Motor neuron (in vitro differentiated cells): Measurements from ENCODE around the gene KLHL20. TPM values are rescaled to one million over a fixed set of nuclear protein-coding genes. Genes with fewer than 3 reads are reported as not detected.
"Not testable (repeated sequence)": the region's sequence is repeated elsewhere in the genome, so short reads cannot be mapped to it uniquely, and the experiment has no call there.

ENCODE experiments used
- ATAC-seq, 8 experiments: fragments of 200-7000 bp; cut with Tn5 transposase; replicated peaks in 6 of 8; 2 replicates each; pipeline ENCODE4 v1.8.0; 2021; ENCODE audit warnings: mild to moderate bottlenecking in 8 of 8, moderate library complexity in 8 of 8
- H3K27ac ChIP-seq, 2 donors: fragments of 250-450 bp; sonication (Bioruptor Pico); 2 replicates each; pipeline ENCODE4 v1.9.0; 2021; ENCODE audit warnings: antibody characterized with exemption in 2 of 2, mild to moderate bottlenecking in 2 of 2, moderate library complexity in 1 of 2
- H3K4me1 ChIP-seq, 2 donors: fragments of 250-450 bp; sonication (Bioruptor Pico); replicated peaks in 1 of 2; 2 replicates each; pipeline ENCODE4 v1.6.1; 2021; ENCODE audit warnings: antibody characterized with exemption in 2 of 2, mild to moderate bottlenecking in 2 of 2, moderate library complexity in 1 of 2
- H3K4me3 ChIP-seq, 5 donors: fragments of 250-450 bp; sonication (Bioruptor Pico); 2 replicates each; pipeline ENCODE4 v1.9.0; 2021; ENCODE audit warnings: antibody characterized with exemption in 5 of 5, mild to moderate bottlenecking in 5 of 5, moderate library complexity in 4 of 5
- WGBS, 10 experiments: fragments of 450-650 bp; shearing (Covaris generic); methylation state at CpG; one replicate each; pipeline ENCODE4 v1.0.0; 2022; 5-methylcytosine and 5-hydroxymethylcytosine counted together
- in situ Hi-C, 9 experiments: fragments of 400-800 bp; cut with MboI; loops; one replicate each; pipeline ENCODE4 v1.15.0; 2021; ENCODE audit warnings: low sequenced_read_pairs in 9 of 9, low pct_unique_long_range_greater_than_20kb in 2 of 9; ENCODE audit not compliant: unreplicated experiment in 9 of 9
- total RNA-seq, 8 experiments: library from RNA; unstranded; fragments of 300-600 nt; gene quantifications; 2 replicates each; pipeline versions ENCODE4 v1.2.3 to v1.2.4, GENCODE V29; 2022

The KLHL20 gene
- total RNA-seq, 8 experiments from 2014 or later, result 15.5 to 35.2 (median 31.1) TPM

- H3K4me3 ChIP-seq, H3K4me1 ChIP-seq, H3K27ac ChIP-seq, ATAC-seq: not testable (repeated sequence)
- WGBS, 10 experiments, result 94 to 100% (median 100%) methylated on average over 1 to 5 of the region's 5 CpGs
- in situ Hi-C loops, result loop anchor here in 3 of 9 experiments (25.0 kb wide), 1 partner anchor 376 kb away; no protein-coding TSS in a partner anchor
These were observed 98.9 kb downstream of the KLHL20 start for GRCh38 chr1:173813654-173814053.

GRCh38 chr1:173818459-173818858, 103.7 kb downstream of the KLHL20 start:
- Histone ChIP-seq H3K4me3 (no peak overlapping the region), H3K4me1 (peaks cover 7 to 9% of the 10 kb centered on the region in 2 donors), H3K27ac (no peak overlapping the region)
- no peak for ATAC-seq
- in situ Hi-C loops, result loop anchor here in 3 of 9 experiments (25.0 kb wide), 1 partner anchor 381 kb away; no protein-coding TSS in a partner anchor
- WGBS, 10 experiments, result 86 to 100% (median 100%) methylated on average over 1 of the region's 1 CpG

- in situ Hi-C loops, result loop anchor here in 3 of 9 experiments (25.0 kb wide), 1 partner anchor 384 kb away; no protein-coding TSS in a partner anchor
- Histone ChIP-seq H3K4me1 (peaks cover 15 to 18% of the 10 kb centered on the region in 2 donors), H3K4me3 (no peak overlapping the region), H3K27ac (no peak overlapping the region)
- 71 to 100% (median 97%) methylated on average over 1 to 4 of the region's 4 CpGs for WGBS, 10 experiments
- ATAC-seq, result no peak
These were observed 106.9 kb downstream of the KLHL20 start for GRCh38 chr1:173821680-173822079.

- Histone ChIP-seq H3K27ac (peak overlapping the region in 1 of 2 donors; percentile 66), H3K4me1 (peaks cover 15 to 18% of the 10 kb centered on the region in 2 donors), H3K4me3 (peak overlapping the region; percentile 66 to 86 (median 71))
- no peak for ATAC-seq
- 0 to 7% (median 1%) methylated on average over 5 to 25 of the region's 25 CpGs; no CpG with 5 or more reads in 1 of the 10 experiments for WGBS, 10 experiments
- in situ Hi-C loops, result loop anchor here in 3 of 9 experiments (25.0 kb wide), 1 partner anchor 387 kb away; no protein-coding TSS in a partner anchor
These were observed 109.1 kb downstream of the KLHL20 start for GRCh38 chr1:173823781-173824314.

GRCh38 chr1:173824315-173825081, 109.7 kb downstream of the KLHL20 start, which contains the start of the genes CENPL and DARS2:
TSS of gene CENPL (minus strand) at chr1:173824883. CDS start at chr1:173811299, 13,584 bp downstream.
TSS of gene DARS2 (plus strand) at chr1:173824673. CDS start at chr1:173825230, 557 bp downstream.
- in situ Hi-C loops, result loop anchor here in 5 of 9 experiments (25.0 kb wide), 3 partner anchors 387 to 1087 kb away; no protein-coding TSS in a partner anchor
- Histone ChIP-seq H3K27ac (peak within 1 kb of the TSS; percentile 80 to 88), H3K4me3 (peak within 1 kb of the TSS; percentile 66 to 86 (median 71)), H3K4me1 (peaks cover 15 to 18% of the 10 kb centered on the region in 2 donors)
- ATAC-seq, result peak; percentile 89 to 94 (median 92)
- 0 to 6% (median 0%) methylated on average over 1 to 51 of the region's 55 CpGs; no CpG with 5 or more reads in 2 of the 10 experiments for WGBS, 10 experiments

- Histone ChIP-seq H3K4me1 (peaks cover 15 to 17% of the 10 kb centered on the region in 2 donors), H3K27ac (no peak overlapping the region), H3K4me3 (no peak overlapping the region)
- ATAC-seq, result no peak
- in situ Hi-C loops, result loop anchor here in 2 of 9 experiments (25.0 kb wide), 2 partner anchors 415 to 1090 kb away; no protein-coding TSS in a partner anchor
- 71 to 100% (median 98%) methylated on average over 1 to 2 of the region's 2 CpGs; no CpG with 5 or more reads in 4 of the 10 experiments for WGBS, 10 experiments
These were observed 112.8 kb downstream of the KLHL20 start for GRCh38 chr1:173827611-173828010.

- ATAC-seq, result no peak
- WGBS, 10 experiments, result 83 to 100% (median 100%) methylated on average over 1 of the region's 1 CpG; no CpG with 5 or more reads in 3 of the 10 experiments
- Histone ChIP-seq H3K27ac (no peak overlapping the region), H3K4me1 (no peaks in the 10 kb centered on the region), H3K4me3 (no peak overlapping the region)
- in situ Hi-C loops, result loop anchor here in 2 of 9 experiments (25.0 kb wide), 2 partner anchors 420 to 1095 kb away; no protein-coding TSS in a partner anchor
These were observed 118.0 kb downstream of the KLHL20 start for GRCh38 chr1:173832748-173833147.

Other genes with a start within 250 kb of the KLHL20 start
- gene PRDX6, start 237.6 kb upstream of the KLHL20 start, total RNA-seq, result 100 to 1,000 TPM; 163 to 344 (median 213) TPM
- 1 to 10 TPM in 1 of 8 experiments, under 1 TPM in 3, not detected in 4; 0.05 to 2.1 (median 0.05) TPM for gene SLC9C2, start 111.9 kb upstream of the KLHL20 start, total RNA-seq
- gene TEX50, start 79.6 kb upstream of the KLHL20 start, total RNA-seq, result not detected
- 10 to 100 TPM in 1 of 8 experiments, 1 to 10 TPM in 4, under 1 TPM in 2, not detected in 1; 0.31 to 10.8 (median 2.5) TPM for gene ANKRD45, start 45.1 kb upstream of the KLHL20 start, total RNA-seq
- 10 to 100 TPM; 12.7 to 34.6 (median 16.5) TPM for gene DARS2, start 109.7 kb downstream of the KLHL20 start, total RNA-seq
- 10 to 100 TPM in 3 of 8 experiments, 1 to 10 TPM in 5; 3.2 to 17.4 (median 6.7) TPM for gene CENPL, start 109.9 kb downstream of the KLHL20 start, total RNA-seq
- 1,000 to 10,000 TPM in 4 of 8 experiments, 100 to 1,000 TPM in 4; 711 to 2,769 (median 1,186) TPM for gene GAS5, start 153.0 kb downstream of the KLHL20 start, total RNA-seq
- 10 to 100 TPM in 7 of 8 experiments, 1 to 10 TPM in 1; 7.6 to 25.2 (median 19.0) TPM for gene ZBTB37, start 153.4 kb downstream of the KLHL20 start, total RNA-seq
- under 1 TPM in 5 of 8 experiments, not detected in 3; 0.16 to 0.81 (median 0.32) TPM for gene SERPINC1, start 202.3 kb downstream of the KLHL20 start, total RNA-seq